OCI-LY1 (cell line): ENCODE data around the gene YWHAH.
A peak's percentile ranks its signal among the peaks of the same experiment; 100 is the strongest.

Experiments
- H2AFZ ChIP-seq: fragments of 200-600 bp; sonication (generic), shearing (Covaris generic); 2 replicates; pipeline ENCODE4 v1.6.0; 2014; ENCODE audit warnings: antibody characterized with exemption, mild to moderate bottlenecking, low read length
- H3F3A ChIP-seq: fragments of 200-600 bp; sonication (generic), shearing (Covaris generic); 2 replicates; pipeline ENCODE4 v1.6.0; 2014; ENCODE audit warnings: mild to moderate bottlenecking, antibody characterized with exemption, low read length, moderate library complexity; ENCODE audit not compliant: insufficient read depth
- H3K27ac ChIP-seq: fragments of 200-600 bp; sonication (generic); 2 replicates; pipeline ENCODE4 v1.5.1; 2014; ENCODE audit warnings: low read length, mixed run types, mild to moderate bottlenecking, low read depth; ENCODE audit not compliant: poor library complexity, severe bottlenecking
- H3K27me3 ChIP-seq: fragments of 200-600 bp; sonication (generic); 2 replicates; pipeline ENCODE4 v1.6.0; 2014; ENCODE audit warnings: antibody characterized with exemption, mild to moderate bottlenecking, low read length, moderate library complexity; ENCODE audit not compliant: insufficient read depth
- H3K36me3 ChIP-seq: fragments of 200-600 bp; sonication (generic); 2 replicates; pipeline ENCODE4 v1.6.1; 2014; ENCODE audit warnings: mild to moderate bottlenecking, antibody characterized with exemption, low read length, moderate library complexity, mixed read lengths; ENCODE audit not compliant: insufficient read depth
- H3K4me1 ChIP-seq: fragments of 200-600 bp; sonication (generic); 2 replicates; pipeline ENCODE4 v1.5.1; 2014; ENCODE audit warnings: mild to moderate bottlenecking, low read length, moderate library complexity; ENCODE audit not compliant: insufficient read depth, severe bottlenecking
- H3K4me2 ChIP-seq: fragments of 200-600 bp; sonication (generic), shearing (Covaris generic); 2 replicates; pipeline ENCODE4 v1.6.1; 2014; ENCODE audit warnings: low read length
- H3K4me3 ChIP-seq: fragments of 200-600 bp; sonication (generic); 2 replicates; pipeline ENCODE4 v1.5.1; 2014; ENCODE audit warnings: low read length, low read depth, mild to moderate bottlenecking, mixed read lengths; ENCODE audit not compliant: poor library complexity, severe bottlenecking
- H3K79me2 ChIP-seq: fragments of 200-600 bp; shearing (Covaris generic); 2 replicates; pipeline ENCODE4 v1.6.1; 2016; ENCODE audit warnings: mixed run types, low read length, mixed read lengths; ENCODE audit not compliant: insufficient read depth
- H3K9ac ChIP-seq: fragments of 200-600 bp; sonication (generic), shearing (Covaris generic); 2 replicates; pipeline ENCODE4 v1.6.1; 2014; ENCODE audit warnings: mild to moderate bottlenecking, low read length, mixed read lengths
- H3K9me2 ChIP-seq: fragments of 200-600 bp; sonication (generic), shearing (Covaris generic); 2 replicates; pipeline ENCODE4 v1.6.1; 2014; ENCODE audit warnings: low read depth, mild to moderate bottlenecking, low read length, mixed read lengths
- H3K9me3 ChIP-seq: fragments of 200-600 bp; shearing (Covaris generic); 2 replicates; pipeline ENCODE4 v1.6.1; 2014; ENCODE audit warnings: low read length, mixed read lengths
- H4K20me1 ChIP-seq: fragments of 200-600 bp; sonication (generic), shearing (Covaris generic); 2 replicates; pipeline ENCODE4 v1.6.0; 2016; ENCODE audit warnings: mild to moderate bottlenecking, low read length; ENCODE audit not compliant: insufficient read depth
- CTCF ChIP-seq: fragments of 200-600 bp; sonication (generic), shearing (Covaris generic); IDR thresholded peaks from 2 replicates; pipeline ENCODE4 v1.5.1; 2017; ENCODE audit warnings: mild to moderate bottlenecking, antibody characterized with exemption, low read length, moderate library complexity, mixed read lengths
- EZH2 ChIP-seq: fragments of 200-600 bp; sonication (generic), shearing (Covaris generic); IDR thresholded peaks from 2 replicates; pipeline ENCODE4 v1.8.0; 2017; ENCODE audit warnings: borderline replicate concordance, mixed run types, mild to moderate bottlenecking, antibody characterized with exemption, low read length, moderate library complexity, mixed read lengths

YWHAH gene

DNA sequence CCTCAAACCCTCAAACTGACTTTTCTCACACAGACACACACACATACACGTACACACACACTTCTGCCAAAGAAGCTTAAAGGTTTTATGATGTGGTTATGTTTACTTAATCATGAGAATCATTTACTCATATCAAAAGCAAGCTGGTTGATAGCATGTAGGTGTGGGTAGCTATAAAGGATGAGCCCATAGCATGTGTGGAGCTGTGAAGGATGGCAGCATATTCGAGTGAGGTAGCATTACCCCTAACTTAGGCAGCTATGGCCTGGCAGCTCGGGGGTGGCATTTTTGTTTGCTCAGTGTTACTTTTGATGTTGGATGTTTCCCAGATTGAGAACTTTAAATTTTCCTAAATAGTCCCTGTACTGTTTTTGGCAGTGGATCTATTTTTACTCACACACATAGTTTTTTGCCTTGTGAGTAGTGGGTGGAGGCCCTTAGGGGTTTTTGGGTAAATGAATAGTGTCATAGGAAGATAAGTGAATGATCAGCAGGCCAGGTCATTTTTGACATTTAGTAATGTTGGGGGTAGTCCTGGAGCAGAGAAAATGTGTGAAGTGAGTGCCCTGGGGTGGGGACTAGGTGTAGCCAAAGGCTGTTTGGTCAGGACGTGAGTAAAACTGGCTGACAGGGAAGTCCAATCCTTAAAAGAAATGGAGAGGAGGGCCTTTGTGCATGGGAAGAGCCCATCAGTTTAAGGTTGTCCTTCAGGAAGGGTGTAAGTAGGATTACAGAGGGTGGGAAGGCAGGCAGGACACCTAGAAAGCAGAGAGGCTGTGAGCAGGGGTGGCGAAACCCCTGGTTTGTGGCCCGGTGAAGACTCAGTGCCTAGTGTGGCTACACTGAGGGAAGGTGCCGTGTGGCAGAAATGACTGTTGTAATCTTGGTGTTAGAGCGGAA lies 7.1 kb downstream of the YWHAH start:
- H3F3A ChIP-seq = 0 out of 2 replicates have a peak, but pooled peaks cover 5% of the 10 kb centered on the region
- H3K27ac ChIP-seq = no peak overlapping the region
- H3K9ac ChIP-seq = no peak overlapping the region
- no peaks in the 10 kb centered on the region for H3K9me2 ChIP-seq
- H3K27me3 ChIP-seq = no peaks in the 10 kb centered on the region
- H3K36me3 ChIP-seq = peaks cover 74% of the 10 kb centered on the region
- peaks cover 66% of the 10 kb centered on the region for H3K79me2 ChIP-seq
- no peaks in the 10 kb centered on the region for H3K9me3 ChIP-seq
- TF ChIP-seq EZH2 (no peak), CTCF (no peak)
- no peaks in the 10 kb centered on the region for H4K20me1 ChIP-seq
- peaks cover 14% of the 10 kb centered on the region for H3K4me1 ChIP-seq
- no peak overlapping the region for H3K4me3 ChIP-seq
- H2AFZ ChIP-seq = no peak overlapping the region
- H3K4me2 ChIP-seq = no peak overlapping the region

DNA sequence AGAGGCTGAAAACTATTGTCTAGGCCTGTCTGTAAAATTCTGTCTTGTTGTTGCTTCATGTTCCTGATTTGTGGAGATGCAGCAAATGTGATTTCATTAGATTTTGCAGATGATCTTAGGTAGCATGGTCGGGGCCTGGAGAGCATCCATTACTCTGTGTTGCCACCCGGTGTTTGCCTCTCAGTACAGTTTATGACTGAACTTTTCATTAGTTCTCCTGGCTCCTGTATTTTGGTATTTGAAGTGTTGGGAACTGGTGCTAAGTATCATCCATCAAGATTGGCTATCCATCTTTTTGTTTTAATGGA lies 7.7 kb downstream of the YWHAH start:
- Histone ChIP-seq H2AFZ (no peak overlapping the region), H3K9me3 (no peaks in the 10 kb centered on the region), H3K4me3 (no peak overlapping the region), H3F3A (no peaks in the 10 kb centered on the region), H3K36me3 (peaks cover 80% of the 10 kb centered on the region), H4K20me1 (no peaks in the 10 kb centered on the region), H3K4me1 (peaks cover 8% of the 10 kb centered on the region), H3K4me2 (no peak overlapping the region), H3K27ac (no peak overlapping the region), H3K9ac (no peak overlapping the region), H3K27me3 (no peaks in the 10 kb centered on the region), H3K9me2 (no peaks in the 10 kb centered on the region), H3K79me2 (peaks cover 60% of the 10 kb centered on the region)
- no peak for TF ChIP-seq EZH2
- TF ChIP-seq CTCF = peak; percentile 23; the same call in 1 of the 2 replicates

GRCh38 chr22:31952472-31952871 lies 8.1 kb downstream of the YWHAH start:
- no peak overlapping the region for H2AFZ ChIP-seq
- H3K4me1 ChIP-seq = peaks cover 4% of the 10 kb centered on the region
- peaks cover 58% of the 10 kb centered on the region for H3K79me2 ChIP-seq
- H3K9me2 ChIP-seq = no peaks in the 10 kb centered on the region
- H3F3A ChIP-seq = no peaks in the 10 kb centered on the region
- H3K4me2 ChIP-seq = no peak overlapping the region
- no peaks in the 10 kb centered on the region for H3K9me3 ChIP-seq
- H3K36me3 ChIP-seq = peaks cover 82% of the 10 kb centered on the region
- TF ChIP-seq EZH2 = no peak
- no peak for TF ChIP-seq CTCF
- H3K4me3 ChIP-seq = no peak overlapping the region
- no peaks in the 10 kb centered on the region for H3K27me3 ChIP-seq
- H3K27ac ChIP-seq = no peak overlapping the region
- H3K9ac ChIP-seq = no peak overlapping the region
- H4K20me1 ChIP-seq = no peaks in the 10 kb centered on the region
